ENCODE measurements around the gene TEPSIN. TPM values are rescaled to one million over a fixed set of nuclear protein-coding genes. Genes with fewer than 3 reads are reported as not detected.

TEPSIN gene
- total and polyA plus RNA-seq, 11 donors: 6.8 to 16.0 (median 10.4) TPM

DNA sequence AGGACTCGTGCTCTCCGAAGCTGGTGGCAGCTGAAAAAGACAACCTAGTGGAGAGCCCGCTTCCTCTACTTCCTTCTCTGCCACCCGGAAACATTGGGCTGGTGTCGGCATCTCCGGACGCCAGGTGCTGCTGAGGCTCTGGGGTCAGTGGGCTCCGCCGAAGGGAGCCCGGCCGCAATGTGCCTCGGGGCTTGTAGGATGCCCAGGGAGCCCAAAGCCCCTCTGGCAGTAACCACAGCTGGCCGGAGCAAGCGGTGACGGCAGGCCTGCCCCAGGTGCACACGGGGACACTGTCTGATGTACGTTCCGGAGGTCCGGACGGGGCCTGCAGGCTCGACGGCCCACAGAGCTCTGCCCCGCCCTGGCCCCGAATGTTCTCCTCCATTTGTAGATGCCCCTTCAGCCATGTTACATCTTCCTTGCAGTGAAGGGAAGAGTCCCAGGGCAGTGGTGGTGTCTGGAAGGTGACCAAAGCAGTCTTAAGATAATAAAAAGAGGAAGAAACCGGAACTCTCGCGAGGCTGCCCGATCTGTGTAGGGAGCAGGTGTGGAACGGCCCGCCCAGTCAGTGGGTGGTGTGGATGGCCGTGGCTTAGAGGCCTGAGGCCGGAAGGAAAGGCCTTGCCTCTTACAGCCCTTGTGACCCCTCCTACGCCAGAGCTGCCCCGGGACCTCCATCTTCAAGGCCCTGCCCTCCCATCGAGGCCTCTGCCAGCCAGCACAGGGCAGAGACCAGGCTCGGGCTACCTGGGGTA, 22.9 kb upstream of the TEPSIN start:
- no peak for DNase-seq
- Histone ChIP-seq H3K36me3 (peaks cover 0 to 98% (median 66%) of the 10 kb centered on the region in 9 donors), H3K27me3 (no peaks in the 10 kb centered on the region), H3K4me3 (no peak overlapping the region), H3K9me3 (no peaks in the 10 kb centered on the region), H3K27ac (no peak overlapping the region), H3K4me1 (peaks cover 0 to under 1% (median 0%) of the 10 kb centered on the region in 12 donors)
- intact Hi-C loops (cut with DNase I): no loop called here
- no peak for ATAC-seq
- TF ChIP-seq POLR2A (IDR thresholded peaks at IDR 0.05): no peak
- no peak for TF ChIP-seq CTCF (IDR thresholded peaks at IDR 0.05)
- 93 to 95% (median 94%) methylated on average over 32 to 36 of the region's 36 CpGs for WGBS, 4 donors

DNA sequence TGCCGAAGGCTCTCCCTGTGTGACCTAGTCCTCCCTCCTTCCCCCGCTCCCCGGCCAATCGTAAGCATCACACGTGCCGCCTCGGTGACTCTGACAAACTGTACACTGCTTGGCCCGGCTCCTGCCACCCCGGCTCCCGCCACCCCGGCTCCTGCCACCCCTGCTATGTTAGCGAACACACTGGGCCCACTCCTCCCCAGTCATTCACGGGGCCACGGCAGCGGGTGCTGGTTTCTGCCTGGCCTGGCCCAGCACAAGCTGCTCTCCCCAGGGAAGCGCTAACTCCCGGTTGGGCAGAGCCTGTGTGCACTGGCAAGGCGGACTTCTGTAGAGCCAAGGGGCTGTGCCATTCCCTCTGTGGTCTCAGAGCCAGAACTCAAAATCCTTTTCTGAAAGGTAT, 22.2 kb upstream of the TEPSIN start:
- WGBS, 4 donors: 93 to 97% (median 96%) methylated on average over 18 of the region's 18 CpGs
- intact Hi-C loops (cut with DNase I): no loop called here
- Histone ChIP-seq H3K9me3 (no peaks in the 10 kb centered on the region), H3K27ac (no peak overlapping the region), H3K36me3 (peaks cover 0 to 98% (median 62%) of the 10 kb centered on the region in 9 donors), H3K4me1 (peaks cover 0 to 3% (median 0%) of the 10 kb centered on the region in 12 donors), H3K27me3 (no peaks in the 10 kb centered on the region), H3K4me3 (no peak overlapping the region)
- DNase-seq (no peak), ATAC-seq (no peak)
- TF ChIP-seq CTCF (IDR thresholded peaks at IDR 0.05): no peak
- no peak for TF ChIP-seq POLR2A (IDR thresholded peaks at IDR 0.05)

GRCh38 chr17:81260641-81261040, 21.8 kb upstream of the TEPSIN start:
- intact Hi-C loops (cut with DNase I): no loop called here
- WGBS, 4 donors: 86 to 100% (median 94%) methylated on average over 4 to 19 of the region's 19 CpGs
- TF ChIP-seq POLR2A (IDR thresholded peaks at IDR 0.05): no peak
- no peak for TF ChIP-seq CTCF (IDR thresholded peaks at IDR 0.05)
- no peak overlapping the region for H3K27ac ChIP-seq
- H3K4me1 ChIP-seq: peaks cover 0 to 7% (median under 1%) of the 10 kb centered on the region in 12 donors
- no peak for ATAC-seq
- no peak overlapping the region for H3K4me3 ChIP-seq
- no peaks in the 10 kb centered on the region for H3K27me3 ChIP-seq
- H3K36me3 ChIP-seq: peaks cover 0 to 96% (median 58%) of the 10 kb centered on the region in 9 donors
- no peaks in the 10 kb centered on the region for H3K9me3 ChIP-seq
- DNase-seq: no peak

- Histone ChIP-seq H3K27ac (no peak overlapping the region), H3K4me1 (peaks cover 2 to 12% (median 5%) of the 10 kb centered on the region in 12 donors), H3K27me3 (no peaks in the 10 kb centered on the region), H3K9me3 (no peaks in the 10 kb centered on the region), H3K4me3 (no peak overlapping the region), H3K36me3 (peaks cover 0 to 91% (median 53%) of the 10 kb centered on the region in 9 donors)
- TF ChIP-seq POLR2A (IDR thresholded peaks at IDR 0.05) (no peak), CTCF (IDR thresholded peaks at IDR 0.05) (no peak)
- DNase-seq (no peak), ATAC-seq (no peak)
- 94 to 96% (median 95%) methylated on average over 7 to 17 of the region's 17 CpGs for WGBS, 4 donors
- intact Hi-C loops (cut with DNase I): no loop called here
These were observed 21.3 kb upstream of the TEPSIN start for GRCh38 chr17:81260171-81260570.

All from heart left ventricle (tissue), 16 donors.